H1 (cell line): ENCODE results near the gene BGN. TPM values are rescaled to one million over a fixed set of nuclear protein-coding genes. Genes with fewer than 3 reads are reported as not detected.

Source experiments
- CTCF ChIA-PET: fragments of 300-600 bp; sonication (Branson Sonifier 250); formaldehyde crosslinking; loops from one replicate; lab custom pipeline; 2021; ENCODE audit not compliant: partially characterized antibody; lab: Charles Lee
- POLR2A ChIA-PET: fragments of 300-600 bp; sonication (Branson Sonifier 250); formaldehyde crosslinking; loops from one replicate; lab custom pipeline; 2021; ENCODE audit warnings: inconsistent platforms; ENCODE audit not compliant: partially characterized antibody; lab: Charles Lee
- DNase-seq, 2 experiments: peaks; one replicate each; pipeline versions ENCODE4 v3.0.0 to v3.0.0-alpha.2; 2010 to 2022; ENCODE audit warnings: low spot score in 2 of 2, low read depth in 1 of 2, mixed read lengths in 1 of 2
- FAIRE-seq: peaks from 2 replicates; lab custom pipeline; 2011; peaks lifted over from hg19 to GRCh38; lab: Jason Lieb, UNC
- H2AFZ ChIP-seq: 2 replicates; pipeline ENCODE4 v1.8.1; 2012; ENCODE audit warnings: low read length, inconsistent platforms
- H2AK5ac ChIP-seq: 2 replicates; pipeline ENCODE4 v1.6.1; 2013; ENCODE audit warnings: low read depth, low read length
- H2BK120ac ChIP-seq: replicated peaks from 2 replicates; pipeline ENCODE3; 2013; ENCODE audit warnings: low read depth, low read length, inconsistent platforms
- H2BK12ac ChIP-seq: 2 replicates; pipeline ENCODE4 v1.6.1; 2013; ENCODE audit warnings: low read depth, low read length
- H2BK15ac ChIP-seq: 2 replicates; pipeline ENCODE4 v1.6.1; 2013; ENCODE audit warnings: low read length
- H2BK20ac ChIP-seq: 2 replicates; pipeline ENCODE4 v1.6.1; 2013; ENCODE audit warnings: low read length
- H2BK5ac ChIP-seq: 2 replicates; pipeline ENCODE4 v1.6.1; 2013; ENCODE audit warnings: low read depth, low read length
- H3K14ac ChIP-seq: 2 replicates; pipeline ENCODE4 v1.6.1; 2013; ENCODE audit warnings: inconsistent platforms; ENCODE audit not compliant: insufficient read length
- H3K18ac ChIP-seq: 2 replicates; pipeline ENCODE4 v1.6.1; 2013; ENCODE audit warnings: low read length; ENCODE audit errors: extremely low read depth
- H3K23ac ChIP-seq: 2 replicates; pipeline ENCODE4 v1.6.1; 2013; ENCODE audit warnings: inconsistent platforms; ENCODE audit not compliant: insufficient read length
- H3K23me2 ChIP-seq: 2 replicates; pipeline ENCODE4 v1.6.1; 2013; ENCODE audit warnings: low read depth, low read length
- H3K27ac ChIP-seq: 2 replicates; pipeline ENCODE4 v1.6.1; 2011; ENCODE audit warnings: low read depth, low read length, inconsistent platforms
- H3K27me3 ChIP-seq, 4 experiments: replicated peaks in 1 of 4; 1 replicate in 1 of 4; 2 replicates in 3 of 4; pipeline versions ENCODE4 v1.6.1 to v1.8.1; 2011 to 2013; ENCODE audit warnings: low read length in 3 of 4, mild to moderate bottlenecking in 3 of 4, inconsistent platforms in 2 of 4, mixed read lengths in 2 of 4, moderate library complexity in 1 of 4; ENCODE audit not compliant: control insufficient read depth in 3 of 4, insufficient read depth in 3 of 4; ENCODE audit errors: extremely low read depth in 1 of 4
- H3K36me3 ChIP-seq, 4 experiments: 2 replicates each; pipeline versions ENCODE4 v1.6.1 to v1.8.1; 2011 to 2013; ENCODE audit warnings: mild to moderate bottlenecking in 4 of 4, low read length in 3 of 4, moderate library complexity in 2 of 4, control low read depth in 1 of 4, inconsistent platforms in 1 of 4; ENCODE audit not compliant: insufficient read depth in 4 of 4, control insufficient read depth in 2 of 4
- H3K4ac ChIP-seq: replicated peaks from 2 replicates; pipeline ENCODE3; 2013; ENCODE audit warnings: low read length, low read depth, mixed read lengths, inconsistent platforms; ENCODE audit not compliant: insufficient read length
- H3K4me1 ChIP-seq, 4 experiments: replicated peaks in 1 of 4; 1 replicate in 1 of 4; 2 replicates in 3 of 4; pipeline versions ENCODE4 v1.6.1 to v1.8.1; 2011 to 2013; ENCODE audit warnings: low read length in 3 of 4, inconsistent platforms in 2 of 4, mixed read lengths in 1 of 4; ENCODE audit not compliant: insufficient read depth in 4 of 4, control insufficient read depth in 3 of 4
- H3K4me2 ChIP-seq, 2 experiments: 2 replicates each; pipeline versions ENCODE4 v1.6.1 to v1.8.1; 2011 to 2013; ENCODE audit warnings: low read depth in 2 of 2, low read length in 2 of 2, control low read depth in 1 of 2, inconsistent platforms in 1 of 2, mild to moderate bottlenecking in 1 of 2; ENCODE audit not compliant: insufficient read depth in 1 of 2
- H3K4me3 ChIP-seq, 4 experiments: fragments of 200-600, 300-600 bp in 1 of 4; sonication (generic), shearing (Covaris generic), sonication (Bioruptor Twin) in 1 of 4; 2 replicates each; pipeline versions ENCODE4 v1.5.1 to v1.8.1; 2011 to 2016; ENCODE audit warnings: low read length in 4 of 4, low read depth in 3 of 4, control low read depth in 2 of 4, inconsistent platforms in 2 of 4, mild to moderate bottlenecking in 2 of 4, mixed read lengths in 1 of 4, moderate library complexity in 1 of 4; ENCODE audit not compliant: insufficient read depth in 2 of 4; ENCODE audit errors: extremely low read depth in 1 of 4
- H3K56ac ChIP-seq: replicated peaks from 2 replicates; pipeline ENCODE3; 2013; ENCODE audit warnings: low read depth, mild to moderate bottlenecking, mixed read lengths, low read length, inconsistent platforms; ENCODE audit not compliant: insufficient read length
- H3K79me1 ChIP-seq: 2 replicates; pipeline ENCODE4 v1.6.1; 2013; ENCODE audit warnings: low read depth, low read length, control low read depth
- H3K79me2 ChIP-seq, 2 experiments: 2 replicates each; pipeline versions ENCODE4 v1.6.1 to v1.8.1; 2012 to 2013; ENCODE audit warnings: low read length in 2 of 2, mild to moderate bottlenecking in 2 of 2, inconsistent platforms in 1 of 2; ENCODE audit not compliant: insufficient read depth in 2 of 2, control insufficient read depth in 1 of 2
- H3K9ac ChIP-seq, 4 experiments: replicated peaks in 1 of 4; 1 replicate in 1 of 4; 2 replicates in 3 of 4; pipeline versions ENCODE4 v1.6.1 to v1.8.1; 2011 to 2013; ENCODE audit warnings: low read depth in 3 of 4, low read length in 3 of 4, control low read depth in 2 of 4, mild to moderate bottlenecking in 2 of 4, moderate library complexity in 2 of 4, inconsistent platforms in 1 of 4; ENCODE audit errors: extremely low read depth in 1 of 4
- H3K9me3 ChIP-seq, 2 experiments: 2 replicates each; pipeline versions ENCODE4 v1.6.1 to v1.8.1; 2012 to 2013; ENCODE audit warnings: mild to moderate bottlenecking in 2 of 2, moderate library complexity in 2 of 2, control low read depth in 1 of 2, inconsistent platforms in 1 of 2, low read depth in 1 of 2, low read length in 1 of 2, mixed read lengths in 1 of 2; ENCODE audit not compliant: insufficient read depth in 2 of 2
- H4K20me1 ChIP-seq, 2 experiments: replicated peaks in 1 of 2; 2 replicates each; pipeline versions ENCODE3 to v1.8.1; 2011 to 2013; ENCODE audit warnings: inconsistent platforms in 2 of 2, low read length in 2 of 2, mild to moderate bottlenecking in 1 of 2; ENCODE audit not compliant: insufficient read depth in 2 of 2, control insufficient read depth in 1 of 2
- H4K5ac ChIP-seq: 2 replicates; pipeline ENCODE4 v1.6.1; 2013; ENCODE audit warnings: low read length, low read depth, mixed read lengths, inconsistent platforms; ENCODE audit not compliant: insufficient read length
- H4K8ac ChIP-seq: 2 replicates; pipeline ENCODE4 v1.8.0; 2013; ENCODE audit warnings: mild to moderate bottlenecking, moderate library complexity, low read length, inconsistent platforms; ENCODE audit not compliant: insufficient read depth; ENCODE audit errors: extremely low read depth
- H4K91ac ChIP-seq: replicated peaks from 2 replicates; pipeline ENCODE3; 2013; ENCODE audit warnings: low read length, mixed read lengths, inconsistent platforms; ENCODE audit not compliant: insufficient read length
- CBX8 ChIP-seq: fragments of 300-800, 300-1000 bp; sonication (generic); IDR thresholded peaks from 2 replicates; pipeline ENCODE4 v1.7.1; 2016; ENCODE audit warnings: low read depth, low read length, borderline replicate concordance
- EP300 ChIP-seq, 2 experiments: IDR thresholded peaks; 1 replicate in 1 of 2; 2 replicates in 1 of 2; pipeline ENCODE4 v1.6.1; 2011 to 2012; ENCODE audit warnings: low read depth in 2 of 2, low read length in 2 of 2, mild to moderate bottlenecking in 2 of 2, borderline replicate concordance in 1 of 2, inconsistent platforms in 1 of 2, moderate library complexity in 1 of 2
- FOSL1 ChIP-seq: IDR thresholded peaks from 2 replicates; pipeline ENCODE4 v1.6.1; 2011; ENCODE audit warnings: mild to moderate bottlenecking, low read depth, low read length, moderate library complexity; ENCODE audit not compliant: insufficient read depth
- HDAC2 ChIP-seq, 2 experiments: fragments of 300-600 bp in 1 of 2; sonication (generic) in 1 of 2; IDR thresholded peaks; 2 replicates each; pipeline ENCODE4 v1.6.1; 2011 to 2012; ENCODE audit warnings: low read depth in 2 of 2, low read length in 2 of 2, mild to moderate bottlenecking in 2 of 2, moderate library complexity in 2 of 2, borderline replicate concordance in 1 of 2, inconsistent platforms in 1 of 2
- HDAC6 ChIP-seq: IDR thresholded peaks from one replicate; pipeline ENCODE4 v1.7.1; 2012; ENCODE audit warnings: low read depth, mild to moderate bottlenecking, inconsistent platforms, low read length, moderate library complexity
- NANOG ChIP-seq: IDR thresholded peaks from 2 replicates; pipeline ENCODE4 v1.6.1; 2011; ENCODE audit warnings: low read length, low read depth, mild to moderate bottlenecking, inconsistent platforms; ENCODE audit not compliant: insufficient read depth, poor library complexity, severe bottlenecking
- RBBP5 ChIP-seq: IDR thresholded peaks from 2 replicates; pipeline ENCODE4 v1.7.1; 2012; ENCODE audit warnings: low read depth, mild to moderate bottlenecking, inconsistent platforms, low read length, moderate library complexity, borderline replicate concordance
- RFX5 ChIP-seq: IDR thresholded peaks from 2 replicates; pipeline ENCODE4 v1.6.1; 2011; ENCODE audit warnings: low read depth, low read length, improper control_type of control experiment, borderline replicate concordance
- RXRA ChIP-seq: IDR thresholded peaks from 2 replicates; pipeline ENCODE4 v1.6.1; 2011; ENCODE audit warnings: low read depth, mild to moderate bottlenecking, low read length, moderate library complexity; ENCODE audit not compliant: insufficient read depth
- SAP30 ChIP-seq: fragments of 300-600 bp; sonication (generic); IDR thresholded peaks from 2 replicates; pipeline ENCODE4 v1.7.1; 2012; ENCODE audit warnings: low read length, moderate library complexity, mild to moderate bottlenecking, inconsistent platforms; ENCODE audit not compliant: insufficient read depth, insufficient replicate concordance
- SIX5 ChIP-seq: IDR thresholded peaks from 2 replicates; pipeline ENCODE4 v1.6.1; 2011; ENCODE audit warnings: mild to moderate bottlenecking, low read depth, low read length
- TAF7 ChIP-seq: optimal IDR thresholded peaks from 2 replicates; pipeline ENCODE3; 2011; ENCODE audit warnings: low read depth, mild to moderate bottlenecking, inconsistent platforms, low read length, moderate library complexity, borderline replicate concordance
- WGBS, 2 experiments: shearing (Covaris generic) in 1 of 2; methylation state at CpG; one replicate each; pipeline versions ENCODE4 v1.1.6 to v1.1.7; 2013 to 2015; ENCODE audit warnings: low lambda C conversion rate in 2 of 2, mixed read lengths in 2 of 2, inconsistent platforms in 1 of 2, low coverage in 1 of 2, missing lambda C conversion rate in 1 of 2; ENCODE audit not compliant: insufficient replicate concordance in 2 of 2, insufficient coverage in 1 of 2, insufficient read length in 1 of 2; ENCODE audit errors: extremely low coverage in 1 of 2, missing lambda C conversion rate in 1 of 2; 5-methylcytosine and 5-hydroxymethylcytosine counted together
- polyA plus RNA-seq, 7 experiments: library from polyadenylated mRNA; depleted of rRNA in 3 of 7; stranded (reverse) in 5 of 7; unstranded in 2 of 7; fragments of >200 nt in 5 of 7; fragments of 200-250 nt in 2 of 7; gene quantifications; 1 replicate in 5 of 7; 2 replicates in 1 of 7; 4 replicates in 1 of 7; pipeline versions ENCODE4 v1.2.1 to v1.2.3, GENCODE V29; 2011 to 2013; ENCODE audit warnings: missing spikeins in 2 of 7, mixed read lengths in 2 of 7
- total RNA-seq: library from RNA; stranded (reverse); fragmentation: NEBNext Ultra II Directional; extraction: Animal tissue kit (Norgen Biotek cat#: 25700); gene quantifications from 2 replicates; pipeline ENCODE4 v1.2.1, GENCODE V29; 2021

The BGN gene
- total and polyA plus RNA-seq, 2 of the 8 experiments (the other 6 are each of a cell fraction or from before 2014, with no cell fraction given): 1.8 to 2.4 TPM

DNA sequence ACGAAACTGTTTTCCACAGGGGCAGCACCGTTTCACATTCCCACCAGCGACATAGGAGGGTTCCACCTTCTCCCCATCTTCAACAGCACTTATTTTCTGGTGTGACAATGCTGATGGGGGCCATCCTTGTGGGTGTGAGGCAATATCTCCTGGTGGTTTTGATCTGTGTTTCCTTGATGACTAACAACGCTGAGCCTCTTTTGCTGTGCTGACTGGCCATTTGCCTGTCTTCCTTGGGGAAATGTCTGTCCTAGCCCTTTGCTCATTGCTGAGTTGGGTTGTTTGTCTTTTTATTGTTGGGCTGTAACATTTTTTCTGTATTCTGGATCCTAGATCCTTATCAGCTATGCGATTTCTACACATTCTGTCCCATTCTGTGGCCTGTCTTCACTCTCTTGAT lies 56.4 kb downstream of the BGN start:
- Histone ChIP-seq H3K79me2 (no peaks in the 10 kb centered on the region), H2BK12ac (no peak overlapping the region), H4K20me1 (no peaks in the 10 kb centered on the region), H2AK5ac (no peak overlapping the region), H3K9ac (no peak overlapping the region), H3K23me2 (no peaks in the 10 kb centered on the region), H3K14ac (no peak overlapping the region), H3K4me3 (no peak overlapping the region), H3K27me3 (no peaks in the 10 kb centered on the region; a peak in 1 of 7 replicates), H3K79me1 (no peaks in the 10 kb centered on the region), H3K36me3 (no peaks in the 10 kb centered on the region), H3K56ac (no peak overlapping the region), H2BK20ac (no peak overlapping the region), H3K4ac (no peak overlapping the region), H3K18ac (no peak overlapping the region), H3K9me3 (no peaks in the 10 kb centered on the region), H3K23ac (no peak overlapping the region), H2AFZ (no peak overlapping the region), H4K91ac (no peak overlapping the region), H2BK15ac (no peak overlapping the region), H3K27ac (no peak overlapping the region), H2BK5ac (no peak overlapping the region), H2BK120ac (no peak overlapping the region), H3K4me2 (no peak overlapping the region), H4K8ac (no peak overlapping the region), H4K5ac (no peak overlapping the region), H3K4me1 (no peaks in the 10 kb centered on the region)
- FAIRE-seq (no peak), DNase-seq (no peak)
- ChIA-PET POLR2A (interaction anchor here (0.6 kb wide), 1 partner anchor 85 kb away, joined by 3 read pairs; no protein-coding TSS in a partner anchor), CTCF (interaction anchor here (1.5 to 7.9 kb wide), 9 partner anchors 9 to 117 kb away, joined by 3 to 51 read pairs (median 8); partner anchors contain the start of gene DUSP9)
- WGBS, 2 experiments: 82% methylated on average over 5 of the region's 5 CpGs; no CpG with 5 or more reads in 1 of the 2 experiments
- TF ChIP-seq HDAC2 (IDR thresholded peaks at IDR 0.05; ENCODE audit: borderline replicate concordance in 1 of 2, low read depth in 2 of 2, low read length in 2 of 2) (no peak), NANOG (no peak), RXRA (no peak), FOSL1 (no peak), CBX8 (no peak), SIX5 (no peak), RBBP5 (no peak), EP300 (IDR thresholded peaks at IDR 0.05; ENCODE audit: borderline replicate concordance in 1 of 2, low read depth in 2 of 2, low read length in 2 of 2) (no peak), TAF7 (no peak), SAP30 (no peak), HDAC6 (no peak), RFX5 (no peak)
